Stimulated activated CD4-positive, alpha-beta T cell treated with anti-CD3 and anti-CD28 coated beads, Interleukin-4, amount 100 ng/mL, for 24 hours (primary cell): ENCODE results near the gene KCTD21.
"Not testable (repeated sequence)": the region's sequence is repeated elsewhere in the genome, so short reads cannot be mapped to it uniquely, and the experiment has no call there.

ENCODE experiments used
- DNase-seq: peaks from one replicate; pipeline ENCODE4 v3.0.0-alpha.2; 2020

Gene KCTD21

GRCh38 chr11:78200061-78200460 is 11.6 kb upstream of the KCTD21 start:
- DNase-seq, result no peak

GRCh38 chr11:78199653-78200015 is 11.2 kb upstream of the KCTD21 start:
- no peak for DNase-seq

- DNase-seq, result no peak
Measured at GRCh38 chr11:78199015-78199652, 10.7 kb upstream of the KCTD21 start.

GRCh38 chr11:78197816-78198215 is 9.4 kb upstream of the KCTD21 start:
- DNase-seq, result no peak

- DNase-seq, result no peak
Measured at GRCh38 chr11:78196661-78197091, 8.2 kb upstream of the KCTD21 start.

- no peak for DNase-seq
Measured at GRCh38 chr11:78195917-78196560, 7.6 kb upstream of the KCTD21 start.

GRCh38 chr11:78194490-78194889 is 6.1 kb upstream of the KCTD21 start:
- DNase-seq, result no peak

GRCh38 chr11:78193806-78194205 is 5.4 kb upstream of the KCTD21 start:
- DNase-seq, result no peak

GRCh38 chr11:78192911-78193351 is 4.5 kb upstream of the KCTD21 start:
- DNase-seq, result no peak

GRCh38 chr11:78192223-78192719 is 3.8 kb upstream of the KCTD21 start:
- no peak for DNase-seq

GRCh38 chr11:78190871-78191538 is 2.6 kb upstream of the KCTD21 start:
- DNase-seq, result no peak

- DNase-seq, result no peak
Measured at GRCh38 chr11:78190374-78190773, 1.9 kb upstream of the KCTD21 start.

GRCh38 chr11:78189851-78190250 is 1.4 kb upstream of the KCTD21 start:
- no peak for DNase-seq

- DNase-seq, result no peak
Measured at GRCh38 chr11:78189174-78189724, 823 bp upstream of the KCTD21 start.

- DNase-seq, result peak; percentile 83
Measured at GRCh38 chr11:78187366-78188285, 800 bp downstream of the KCTD21 start.

GRCh38 chr11:78181185-78181584 is 7.2 kb downstream of the KCTD21 start:
- no peak for DNase-seq

GRCh38 chr11:78180751-78181150 is 7.7 kb downstream of the KCTD21 start:
- DNase-seq, result no peak

- no peak for DNase-seq
Measured at GRCh38 chr11:78179459-78180071, 8.9 kb downstream of the KCTD21 start.

GRCh38 chr11:78177216-78177615 is 11.2 kb downstream of the KCTD21 start:
- no peak for DNase-seq

- DNase-seq, result no peak
Measured at GRCh38 chr11:78176605-78177141, 11.8 kb downstream of the KCTD21 start.

GRCh38 chr11:78175862-78176261 is 12.6 kb downstream of the KCTD21 start:
- DNase-seq, result not testable (repeated sequence)

- no peak for DNase-seq
Measured at GRCh38 chr11:78171951-78172350, 16.5 kb downstream of the KCTD21 start.
